SJSA1 (cell line): Measurements from ENCODE around the gene AMZ2. TPM values are rescaled to one million over a fixed set of nuclear protein-coding genes. Genes with fewer than 3 reads are reported as not detected.

Experiments
- DNase-seq, 2 experiments: peaks; one replicate each; pipeline ENCODE4 v3.0.0-alpha.2; 2015 to 2020; ENCODE audit warnings: low spot score in 2 of 2, low read depth in 1 of 2
- H3K27ac ChIP-seq: fragments of 250-450 bp; sonication (Bioruptor Pico); 2 replicates; pipeline ENCODE4 v1.5.1; 2020; ENCODE audit warnings: mild to moderate bottlenecking, moderate library complexity
- H3K27me3 ChIP-seq: fragments of 250-450 bp; sonication (Bioruptor Pico); replicated peaks from 2 replicates; pipeline ENCODE4 v1.5.1; 2020; ENCODE audit warnings: mild to moderate bottlenecking, moderate library complexity
- H3K36me3 ChIP-seq: fragments of 250-450 bp; sonication (Bioruptor Pico); 2 replicates; pipeline ENCODE4 v1.5.1; 2020; ENCODE audit warnings: mild to moderate bottlenecking
- H3K4me1 ChIP-seq: fragments of 250-450 bp; sonication (Bioruptor Pico); replicated peaks from 2 replicates; pipeline ENCODE4 v1.6.1; 2021; ENCODE audit warnings: mild to moderate bottlenecking
- H3K4me3 ChIP-seq: fragments of 250-450 bp; sonication (Bioruptor Pico); 2 replicates; pipeline ENCODE4 v1.5.1; 2020; ENCODE audit warnings: mild to moderate bottlenecking
- H3K9me3 ChIP-seq: fragments of 250-450 bp; sonication (Bioruptor Pico); replicated peaks from 2 replicates; pipeline ENCODE4 v1.5.1; 2020; ENCODE audit warnings: mild to moderate bottlenecking
- total RNA-seq: library from RNA; depleted of rRNA; stranded (reverse); fragments of >200 nt; shearing (Covaris generic); gene quantifications from 2 replicates; pipeline ENCODE4 v1.2.3, GENCODE V29; 2014; rRNA removed

Gene AMZ2
- total RNA-seq, 1 experiment from 2014 or later: 148 TPM

DNA sequence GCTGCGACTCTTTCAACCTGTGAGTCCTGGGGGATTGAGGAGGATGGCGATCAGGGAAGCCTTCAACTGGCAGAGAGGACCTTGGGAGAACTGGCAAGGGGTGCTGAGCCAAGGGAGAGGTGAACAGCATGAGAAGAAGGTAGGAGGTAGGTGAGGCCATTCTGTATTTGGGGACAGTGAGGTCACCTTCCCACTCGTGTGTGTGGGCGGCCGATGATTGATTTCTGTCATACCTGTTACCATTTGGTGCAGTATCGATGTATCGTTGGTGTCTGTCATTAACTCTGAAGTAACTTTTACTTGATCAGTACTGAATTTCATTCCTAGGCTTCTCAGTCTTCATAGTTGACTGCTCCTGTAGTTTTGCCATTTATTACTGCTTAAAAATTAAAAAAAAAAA lies 47.2 kb downstream of the AMZ2 start:
- no peak overlapping the region for H3K4me3 ChIP-seq
- H3K4me1 ChIP-seq: peaks cover 20% of the 10 kb centered on the region
- H3K27me3 ChIP-seq: peaks cover 40% of the 10 kb centered on the region
- no peak for DNase-seq
- H3K9me3 ChIP-seq: 0 out of 2 replicates have a peak, but pooled peaks cover 4% of the 10 kb centered on the region
- H3K36me3 ChIP-seq: no peaks in the 10 kb centered on the region
- no peak overlapping the region for H3K27ac ChIP-seq

- no peak overlapping the region for H3K4me3 ChIP-seq
- H3K4me1 ChIP-seq: peaks cover 8% of the 10 kb centered on the region
- H3K9me3 ChIP-seq: 0 out of 2 replicates have a peak, but pooled peaks cover 3% of the 10 kb centered on the region
- H3K36me3 ChIP-seq: no peaks in the 10 kb centered on the region
- H3K27me3 ChIP-seq: peaks cover 28% of the 10 kb centered on the region
- no peak for DNase-seq
- H3K27ac ChIP-seq: no peak overlapping the region
These were observed 48.7 kb downstream of the AMZ2 start for GRCh38 chr17:68296217-68297191.

GRCh38 chr17:68297195-68297594 lies 49.4 kb downstream of the AMZ2 start:
- Histone ChIP-seq H3K4me1 (peaks cover under 1% of the 10 kb centered on the region), H3K4me3 (no peak overlapping the region), H3K9me3 (no peaks in the 10 kb centered on the region), H3K27ac (no peak overlapping the region), H3K36me3 (no peaks in the 10 kb centered on the region), H3K27me3 (peaks cover 26% of the 10 kb centered on the region)
- no peak for DNase-seq

DNA sequence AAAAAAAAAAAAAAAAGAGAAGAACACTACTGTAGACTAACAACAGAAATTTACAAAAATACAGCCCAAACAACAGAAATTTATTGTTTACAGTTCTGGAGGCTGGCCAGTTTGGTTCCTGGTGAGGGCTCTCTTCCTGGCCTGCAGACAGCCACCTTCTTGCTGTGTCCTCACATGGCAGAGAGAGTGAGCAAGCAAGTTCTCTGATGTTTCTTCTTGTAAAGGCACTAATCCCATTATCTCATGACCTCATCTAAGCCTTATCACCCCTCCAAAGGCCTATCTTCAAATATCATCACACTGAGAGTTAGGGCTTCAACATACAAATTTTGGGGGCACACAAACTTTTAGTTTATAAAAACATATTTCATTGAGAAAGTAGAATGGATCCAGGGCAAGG lies 50.8 kb downstream of the AMZ2 start:
- H3K36me3 ChIP-seq: no peaks in the 10 kb centered on the region
- DNase-seq: no peak
- no peaks in the 10 kb centered on the region for H3K4me1 ChIP-seq
- H3K9me3 ChIP-seq: no peaks in the 10 kb centered on the region
- H3K4me3 ChIP-seq: no peak overlapping the region
- no peak overlapping the region for H3K27ac ChIP-seq
- peaks cover 13% of the 10 kb centered on the region for H3K27me3 ChIP-seq

DNA sequence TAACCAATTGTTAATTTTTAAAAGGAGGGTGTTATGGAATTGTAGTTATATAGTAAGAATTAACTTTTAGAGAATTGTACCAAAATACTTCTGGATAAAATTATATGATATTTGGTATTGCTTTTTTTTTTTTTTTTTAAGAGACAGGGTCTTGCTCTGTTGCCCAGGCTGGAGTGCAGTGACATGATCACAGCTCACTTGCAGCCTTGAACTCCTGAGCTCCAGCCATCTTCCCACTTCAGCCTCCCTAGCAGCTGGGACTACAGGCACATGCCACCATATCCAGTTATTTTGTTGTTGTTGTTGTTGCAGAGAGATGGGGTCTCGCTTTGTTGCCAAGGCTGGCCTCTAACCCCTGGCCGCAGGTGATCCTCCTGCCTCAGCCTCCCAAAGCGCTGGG lies 52.0 kb downstream of the AMZ2 start:
- Histone ChIP-seq H3K36me3 (no peaks in the 10 kb centered on the region), H3K4me1 (no peaks in the 10 kb centered on the region), H3K4me3 (no peak overlapping the region), H3K27ac (no peak overlapping the region), H3K9me3 (no peaks in the 10 kb centered on the region), H3K27me3 (peaks cover 7% of the 10 kb centered on the region; the same call in 1 of the 2 replicates)
- no peak for DNase-seq

GRCh38 chr17:68301438-68301959 lies 53.7 kb downstream of the AMZ2 start:
- no peaks in the 10 kb centered on the region for H3K4me1 ChIP-seq
- no peak overlapping the region for H3K27ac ChIP-seq
- peaks cover 7% of the 10 kb centered on the region; the same call in 1 of the 2 replicates for H3K27me3 ChIP-seq
- H3K36me3 ChIP-seq: no peaks in the 10 kb centered on the region
- no peak overlapping the region for H3K4me3 ChIP-seq
- no peak for DNase-seq
- no peaks in the 10 kb centered on the region for H3K9me3 ChIP-seq

GRCh38 chr17:68302066-68302564 lies 54.3 kb downstream of the AMZ2 start:
- Histone ChIP-seq H3K36me3 (no peaks in the 10 kb centered on the region), H3K9me3 (no peaks in the 10 kb centered on the region), H3K4me1 (no peaks in the 10 kb centered on the region), H3K4me3 (no peak overlapping the region), H3K27ac (no peak overlapping the region), H3K27me3 (peaks cover 7% of the 10 kb centered on the region; the same call in 1 of the 2 replicates)
- no peak for DNase-seq

DNA sequence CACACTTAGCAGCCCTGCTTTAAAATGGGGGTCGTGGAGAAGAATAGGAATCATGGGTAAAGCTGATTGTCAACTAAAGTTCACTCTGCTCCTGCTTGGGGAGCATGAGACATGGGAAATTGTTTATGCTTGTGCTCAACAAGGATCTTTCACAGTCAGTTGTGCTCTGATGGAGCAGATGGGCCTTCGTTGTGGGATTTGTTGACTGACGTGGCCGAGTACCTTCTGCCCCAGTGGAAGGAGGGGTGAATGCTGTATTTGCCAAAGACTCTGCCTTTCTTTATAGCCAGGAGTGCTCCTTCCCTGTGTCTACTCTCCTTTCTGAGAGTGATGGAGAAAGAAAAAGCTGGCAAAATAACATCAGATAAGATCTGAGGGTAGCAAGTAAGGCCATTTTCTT lies 54.8 kb downstream of the AMZ2 start:
- Histone ChIP-seq H3K27me3 (peaks cover 7% of the 10 kb centered on the region; the same call in 1 of the 2 replicates), H3K4me3 (no peak overlapping the region), H3K4me1 (no peaks in the 10 kb centered on the region), H3K9me3 (no peaks in the 10 kb centered on the region), H3K27ac (no peak overlapping the region), H3K36me3 (no peaks in the 10 kb centered on the region)
- no peak for DNase-seq

DNA sequence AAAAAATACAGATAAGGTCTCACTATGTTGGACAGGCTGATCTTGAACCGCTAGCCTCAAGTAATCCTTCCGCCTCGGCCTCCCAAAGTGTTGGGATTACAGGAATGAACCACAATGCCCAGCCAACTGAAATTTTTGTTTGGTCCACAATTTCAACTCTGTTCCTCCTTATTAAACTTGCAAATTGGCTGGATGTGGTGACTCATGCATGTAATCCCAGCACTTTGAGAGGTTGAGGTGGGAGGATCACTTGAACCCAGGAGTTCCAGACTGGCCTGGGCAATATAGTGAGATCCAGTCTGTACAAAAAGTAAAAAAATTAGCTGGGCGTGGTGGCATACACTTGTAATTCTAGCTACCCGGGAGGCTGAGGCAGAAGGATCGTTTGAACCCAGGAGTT lies 56.9 kb downstream of the AMZ2 start:
- no peak overlapping the region for H3K27ac ChIP-seq
- no peak overlapping the region for H3K4me3 ChIP-seq
- H3K27me3 ChIP-seq: peaks cover 7% of the 10 kb centered on the region; the same call in 1 of the 2 replicates
- H3K4me1 ChIP-seq: no peaks in the 10 kb centered on the region
- DNase-seq: no peak
- H3K36me3 ChIP-seq: no peaks in the 10 kb centered on the region
- H3K9me3 ChIP-seq: no peaks in the 10 kb centered on the region

GRCh38 chr17:68305142-68305541 lies 57.3 kb downstream of the AMZ2 start:
- no peaks in the 10 kb centered on the region for H3K9me3 ChIP-seq
- DNase-seq: no peak

More at GRCh38 chr17:68305142-68305541, 57.3 kb downstream of the AMZ2 start:
- H3K27me3 ChIP-seq: peaks cover 7% of the 10 kb centered on the region; the same call in 1 of the 2 replicates
- H3K4me1 ChIP-seq: no peaks in the 10 kb centered on the region
- no peak overlapping the region for H3K4me3 ChIP-seq
- H3K36me3 ChIP-seq: no peaks in the 10 kb centered on the region
- no peak overlapping the region for H3K27ac ChIP-seq

Other genes starting within 250 kb of the AMZ2 start
- 309 and 338 TPM in 2 replicates for gene KPNA2, start 212.3 kb upstream of the AMZ2 start, total RNA-seq
- gene SLC16A6, start 43.1 kb downstream of the AMZ2 start, total RNA-seq: not detected in 2 replicates
- not detected in 2 replicates for gene ARSG, start 43.5 kb downstream of the AMZ2 start, total RNA-seq
- gene WIPI1, start 209.5 kb downstream of the AMZ2 start, total RNA-seq: 35.1 and 53.5 TPM in 2 replicates